Activated T-helper 2 cell treated with anti-CD3 and anti-CD28 coated beads, Interferon-gamma antibody, Interleukin-2, Interleukin-4, amounts not matched to agents 10 μg/mL and 5 μg/mL and 100 μg/mL, durations not matched to agents 14 hours and 24 hours and 36 hours (primary cell): ENCODE results near the gene ISY1. TPM values are rescaled to one million over a fixed set of nuclear protein-coding genes. Genes with fewer than 3 reads are reported as not detected.

Source experiments
- DNase-seq: peaks from one replicate; pipeline ENCODE4 v3.0.0; 2021; ENCODE audit warnings: low spot score
- H3K27ac Mint-ChIP-seq: one replicate; pipeline ENCODE4 v1.8.0; 2021; ENCODE audit warnings: mixed read lengths
- H3K27me3 Mint-ChIP-seq: one replicate; pipeline ENCODE4 v1.8.0; 2021; ENCODE audit warnings: low read depth, mixed read lengths
- H3K36me3 Mint-ChIP-seq: one replicate; pipeline ENCODE4 v1.8.0; 2021; ENCODE audit warnings: low read depth, mixed read lengths
- H3K4me1 Mint-ChIP-seq: one replicate; pipeline ENCODE4 v1.8.0; 2021; ENCODE audit warnings: low read depth, mixed read lengths
- H3K4me3 Mint-ChIP-seq: one replicate; pipeline ENCODE4 v1.8.0; 2021; ENCODE audit warnings: low read depth, mild to moderate bottlenecking, moderate library complexity, mixed read lengths
- H3K9me3 Mint-ChIP-seq: one replicate; pipeline ENCODE4 v1.8.0; 2021; ENCODE audit warnings: mixed read lengths
- intact Hi-C: fragments of 100-400 bp; cut with micrococcal nuclease; formaldehyde crosslinking; loops from one replicate; pipeline ENCODE4 v1.15.1; 2023
- total RNA-seq: library from RNA; stranded (reverse); gene quantifications from 2 replicates; pipeline ENCODE4 v1.2.3, GENCODE V29; 2022

Gene ISY1
- total RNA-seq, 1 donor from 2014 or later: 71.4 TPM

DNA sequence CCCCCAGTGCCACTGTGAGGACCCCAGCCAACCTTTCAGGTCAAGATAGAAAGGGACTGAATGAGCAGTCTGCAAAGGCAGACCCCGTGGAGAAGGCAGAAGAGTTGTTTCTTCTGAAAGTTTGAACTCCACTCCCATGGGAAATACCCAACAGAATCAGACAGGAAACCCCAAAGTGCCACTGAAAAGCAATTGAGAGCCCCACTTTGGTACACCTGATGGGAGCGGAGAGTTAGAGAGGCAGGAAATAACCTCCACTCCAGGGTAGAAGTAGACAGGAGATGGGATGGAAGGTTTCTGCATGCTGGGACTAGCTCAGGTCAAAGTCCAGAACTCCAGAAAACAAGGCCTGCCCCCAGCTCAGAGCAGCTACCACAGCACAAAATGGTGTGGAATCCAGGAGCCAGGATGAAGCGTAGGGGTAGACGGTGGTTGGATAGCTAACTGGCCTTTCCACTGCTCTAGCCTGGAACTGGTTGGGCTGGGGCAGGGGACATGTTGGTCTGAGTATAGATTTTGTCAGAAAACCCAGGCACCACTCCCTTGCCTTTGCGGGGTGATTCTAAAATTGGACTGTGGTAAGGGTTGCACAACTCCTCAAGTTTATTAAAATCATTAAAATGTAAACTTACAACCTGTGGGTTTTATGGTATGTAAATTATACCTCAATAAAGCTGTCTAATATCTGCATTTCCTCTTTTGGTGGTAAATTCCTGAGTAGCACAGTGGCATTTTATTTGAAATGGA lies 37.4 kb downstream of the ISY1 start:
- H3K4me3 Mint-ChIP-seq: no peak overlapping the region
- peaks cover 27% of the 10 kb centered on the region for H3K4me1 Mint-ChIP-seq
- intact Hi-C loops: loop anchor here (5.0 kb wide), 3 partner anchors 96 to 319 kb away; partner anchors contain the start of gene IFT122
- H3K27me3 Mint-ChIP-seq: no peaks in the 10 kb centered on the region
- peak overlapping the region; percentile 65 for H3K27ac Mint-ChIP-seq
- H3K9me3 Mint-ChIP-seq: no peaks in the 10 kb centered on the region
- no peak for DNase-seq
- peaks cover 28% of the 10 kb centered on the region for H3K36me3 Mint-ChIP-seq

DNA sequence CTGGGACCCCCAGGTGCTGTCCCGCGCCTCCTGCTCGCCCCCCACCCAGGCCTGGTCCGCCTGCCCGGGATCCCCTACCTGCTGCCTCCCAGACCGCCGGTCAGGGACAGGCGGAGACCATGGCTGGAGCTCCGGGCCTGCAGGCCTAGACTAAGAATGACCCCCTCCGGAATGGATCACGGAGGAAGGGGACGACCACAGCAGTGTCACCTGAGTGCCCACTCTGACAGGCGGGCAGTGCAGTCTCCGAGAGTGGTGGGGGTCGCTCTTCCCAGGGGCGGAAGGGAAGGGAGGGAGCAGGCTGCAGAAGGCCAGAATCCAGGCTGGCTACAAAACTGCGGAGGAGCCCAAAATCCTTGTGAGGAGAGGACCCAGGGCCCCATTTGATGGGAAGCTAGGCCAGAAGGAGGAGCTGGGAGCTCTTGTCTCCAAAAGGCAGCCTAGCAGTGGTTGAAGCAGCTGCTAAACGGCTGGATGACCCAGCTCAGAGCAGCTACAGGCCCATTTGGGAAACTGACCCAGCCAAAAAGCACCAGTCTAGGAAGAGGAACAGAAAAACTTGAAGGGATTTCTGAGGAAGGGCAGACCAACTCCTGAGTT lies 38.4 kb downstream of the ISY1 start:
- H3K27ac Mint-ChIP-seq: peak overlapping the region; percentile 65
- intact Hi-C loops: loop anchor here (5.0 kb wide), 3 partner anchors 95 to 320 kb away; partner anchors contain the start of gene IFT122
- peaks cover 38% of the 10 kb centered on the region for H3K36me3 Mint-ChIP-seq
- H3K4me1 Mint-ChIP-seq: peaks cover 37% of the 10 kb centered on the region
- peak overlapping the region; percentile 55 for H3K4me3 Mint-ChIP-seq
- H3K9me3 Mint-ChIP-seq: no peaks in the 10 kb centered on the region
- DNase-seq: no peak
- H3K27me3 Mint-ChIP-seq: no peaks in the 10 kb centered on the region

GRCh38 chr3:129121792-129122411 lies 39.0 kb downstream of the ISY1 start, which contains the start of gene RAB43:
RAB43 (minus strand) TSS chr3:129121804; CDS start chr3:129121489, 315 bp downstream.
- Mint-ChIP-seq H3K4me1 (peaks cover 43% of the 10 kb centered on the region), H3K36me3 (peaks cover 41% of the 10 kb centered on the region), H3K27ac (peak within 1 kb of the TSS; percentile 97), H3K4me3 (peak within 1 kb of the TSS; percentile 94), H3K27me3 (no peaks in the 10 kb centered on the region), H3K9me3 (no peaks in the 10 kb centered on the region)
- intact Hi-C loops: loop anchor here (2.0 to 5.0 kb wide), 4 partner anchors 61 to 320 kb away; partner anchors contain the start of genes CNBP and IFT122
- peak; percentile 80 for DNase-seq

DNA sequence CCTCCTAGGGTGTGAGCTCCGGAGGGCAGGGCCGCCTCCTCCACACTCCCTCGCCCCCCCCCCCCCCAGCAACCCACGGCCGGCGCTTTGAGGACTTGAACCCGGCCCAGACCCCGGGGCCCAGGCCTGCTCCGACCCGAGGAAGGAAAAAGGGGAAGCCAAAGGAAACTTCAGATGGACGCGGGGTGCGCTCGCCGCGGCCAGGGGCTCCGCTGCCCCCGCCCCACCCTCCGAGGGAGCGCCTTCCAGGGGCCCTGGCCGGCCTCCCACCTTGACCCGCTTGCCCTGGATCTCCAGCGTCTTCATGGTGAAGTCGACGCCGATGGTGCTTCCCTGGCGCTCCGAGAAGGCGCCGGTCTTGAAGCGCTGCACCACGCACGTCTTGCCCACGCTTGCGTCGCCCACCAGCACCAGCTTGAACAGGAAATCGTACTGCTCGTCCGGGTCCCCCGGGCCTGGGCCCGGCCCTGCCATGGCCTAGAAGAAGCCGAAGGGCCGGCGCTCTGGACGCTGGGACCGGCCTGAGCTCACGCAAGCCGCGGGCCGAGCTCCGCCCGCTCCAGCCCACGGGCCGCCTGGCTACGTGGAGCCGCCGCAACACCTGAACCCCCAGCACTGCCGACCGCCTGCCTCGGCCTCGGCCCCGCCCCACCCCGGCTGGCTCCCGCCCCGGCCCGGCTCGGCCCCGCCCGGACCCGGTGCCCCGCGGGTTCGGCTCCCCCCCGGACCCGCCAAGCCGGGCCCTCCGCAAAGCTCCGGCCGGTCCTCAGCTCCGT lies 39.7 kb downstream of the ISY1 start:
- intact Hi-C loops: loop anchor here (2.0 to 5.0 kb wide), 4 partner anchors 62 to 321 kb away; partner anchors contain the start of genes CNBP and IFT122
- DNase-seq: no peak
- Mint-ChIP-seq H3K36me3 (peaks cover 46% of the 10 kb centered on the region), H3K4me3 (peak overlapping the region; percentile 94), H3K4me1 (peaks cover 49% of the 10 kb centered on the region), H3K27ac (peak overlapping the region; percentile 97), H3K27me3 (no peaks in the 10 kb centered on the region), H3K9me3 (no peaks in the 10 kb centered on the region)

DNA sequence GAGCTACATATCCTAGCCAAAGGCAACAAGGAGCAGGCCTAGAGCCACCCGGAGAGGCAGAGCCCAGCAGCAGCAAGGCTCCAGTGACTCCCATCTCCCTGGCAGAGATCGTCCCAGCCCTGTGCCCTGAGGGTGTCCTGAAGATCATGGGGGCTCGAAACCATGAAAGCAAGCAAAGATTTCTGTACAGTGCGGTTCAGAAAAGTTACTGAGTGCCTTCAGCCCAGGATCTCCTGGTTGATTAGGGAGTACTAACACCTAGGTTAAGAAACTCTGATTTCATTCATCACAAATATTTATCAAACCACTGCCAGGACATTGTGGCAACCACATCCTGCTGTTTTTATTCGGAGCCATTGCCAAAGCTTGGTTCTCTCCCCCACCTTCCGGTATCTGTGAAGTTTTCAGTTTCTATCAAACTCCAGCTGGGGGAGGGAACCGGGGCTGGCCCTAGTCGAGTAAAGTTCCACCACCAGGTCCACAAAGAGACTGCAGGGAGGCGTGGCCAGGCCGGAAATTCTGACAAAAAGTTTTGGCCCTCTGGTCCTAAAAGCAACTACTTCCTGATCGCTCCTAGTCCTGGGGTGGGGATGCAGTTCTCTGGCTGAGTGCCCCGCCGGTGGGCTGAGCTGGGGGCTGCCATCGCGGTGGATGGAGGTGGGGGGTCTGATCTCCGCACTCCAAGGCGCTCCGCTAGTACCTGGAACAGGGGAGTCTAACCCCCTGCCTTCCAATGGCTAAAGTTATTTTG lies 40.4 kb downstream of the ISY1 start:
- Mint-ChIP-seq H3K27ac (peak overlapping the region; percentile 97), H3K4me1 (peaks cover 52% of the 10 kb centered on the region), H3K27me3 (no peaks in the 10 kb centered on the region), H3K4me3 (peak overlapping the region; percentile 94), H3K36me3 (peaks cover 45% of the 10 kb centered on the region), H3K9me3 (no peaks in the 10 kb centered on the region)
- intact Hi-C loops: loop anchor here (1.0 to 5.0 kb wide), 6 partner anchors 41 to 322 kb away; partner anchors contain the start of genes CNBP, COPG1, IFT122 and ISY1
- peak; percentile 93 for DNase-seq

- DNase-seq: peak; percentile 22
- Mint-ChIP-seq H3K4me3 (peak overlapping the region; percentile 94), H3K27ac (peak overlapping the region; percentile 97), H3K36me3 (peaks cover 49% of the 10 kb centered on the region), H3K27me3 (no peaks in the 10 kb centered on the region), H3K4me1 (peaks cover 57% of the 10 kb centered on the region), H3K9me3 (no peaks in the 10 kb centered on the region)
- intact Hi-C loops: loop anchor here (1.0 to 10.0 kb wide), 12 partner anchors 42 to 395 kb away; partner anchors contain the start of genes ACAD9, CNBP, COPG1 and IFT122
These were observed 41.3 kb downstream of the ISY1 start for GRCh38 chr3:129119365-129120100.

DNA sequence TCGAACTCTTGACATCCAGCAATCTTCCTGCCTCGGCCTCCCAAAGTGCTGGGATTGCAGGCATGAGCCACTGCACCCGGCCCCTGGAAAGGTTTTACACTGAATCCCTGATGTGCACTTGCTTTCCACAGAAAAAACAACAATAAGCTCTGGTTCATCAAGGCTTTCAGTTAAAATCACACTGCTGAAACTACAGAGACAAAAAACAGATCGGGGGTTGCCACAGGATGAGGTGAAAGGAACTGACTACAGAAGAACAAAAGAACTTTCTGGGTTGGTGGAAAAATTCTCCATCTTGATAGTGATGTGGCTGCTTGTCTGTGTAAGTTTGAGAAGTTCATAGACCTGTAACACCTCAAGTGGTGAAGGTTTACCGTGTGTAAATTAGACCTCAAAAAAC lies 42.1 kb downstream of the ISY1 start:
- Mint-ChIP-seq H3K4me3 (peak overlapping the region; percentile 94), H3K27ac (peak overlapping the region; percentile 97), H3K9me3 (no peaks in the 10 kb centered on the region), H3K4me1 (peaks cover 63% of the 10 kb centered on the region), H3K36me3 (peaks cover 57% of the 10 kb centered on the region), H3K27me3 (no peaks in the 10 kb centered on the region)
- intact Hi-C loops: loop anchor here (2.0 to 10.0 kb wide), 6 partner anchors 51 to 394 kb away; partner anchors contain the start of genes ACAD9 and RAB7A
- peak; percentile 49 for DNase-seq

DNA sequence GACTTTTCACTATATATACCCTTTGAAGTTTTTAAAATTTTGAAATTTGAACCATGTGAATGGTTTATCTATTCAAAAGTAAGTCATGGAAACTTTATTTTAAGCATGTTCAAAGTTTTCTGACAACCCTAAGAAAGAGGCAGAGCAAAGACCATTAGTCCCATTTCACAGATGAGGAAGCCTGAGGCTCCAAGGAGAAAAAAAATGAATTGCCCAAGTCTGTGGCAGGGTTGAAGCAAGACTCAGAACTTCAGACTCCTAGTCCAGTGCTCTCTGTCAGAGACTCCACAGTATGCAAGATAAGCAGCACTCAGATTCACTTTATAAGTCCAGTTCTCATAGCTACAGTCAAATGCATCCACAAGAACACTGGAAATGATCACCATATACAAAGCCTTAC lies 43.7 kb downstream of the ISY1 start:
- H3K4me3 Mint-ChIP-seq: peak overlapping the region; percentile 56

DNA sequence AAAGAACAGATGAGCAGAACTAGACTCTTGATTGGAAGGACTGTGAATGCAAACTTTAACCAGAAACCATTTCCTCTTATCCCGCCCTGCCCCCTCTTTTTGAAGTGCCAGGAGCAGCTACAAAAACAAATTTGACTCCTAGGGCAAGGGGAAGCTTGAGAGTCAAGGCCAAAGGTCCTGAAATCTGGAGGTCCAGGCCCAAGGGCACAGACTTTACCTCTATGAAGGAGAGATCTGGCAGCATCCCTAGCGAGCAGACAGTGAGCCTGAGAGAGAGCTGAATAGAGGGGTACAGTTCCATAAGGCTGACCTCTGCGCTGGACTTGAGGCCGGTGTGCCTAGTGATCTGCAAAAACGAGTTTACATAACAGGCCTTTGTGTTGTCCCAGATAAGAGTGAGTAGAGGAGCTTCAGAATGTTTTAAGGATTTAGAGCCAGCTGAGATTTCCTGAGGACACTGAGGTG lies 44.3 kb downstream of the ISY1 start:
- intact Hi-C loops: loop anchor here (5.0 to 10.0 kb wide), 5 partner anchors 49 to 392 kb away; partner anchors contain the start of genes ACAD9 and RAB7A
- Mint-ChIP-seq H3K9me3 (no peaks in the 10 kb centered on the region), H3K27me3 (no peaks in the 10 kb centered on the region), H3K4me3 (peak overlapping the region; percentile 69), H3K36me3 (peaks cover 72% of the 10 kb centered on the region), H3K27ac (peak overlapping the region; percentile 77), H3K4me1 (peaks cover 65% of the 10 kb centered on the region)
- no peak for DNase-seq

More for the DNA sequence above, 43.7 kb downstream of the ISY1 start:
- Mint-ChIP-seq H3K9me3 (no peaks in the 10 kb centered on the region), H3K36me3 (peaks cover 69% of the 10 kb centered on the region), H3K27ac (peak overlapping the region; percentile 97), H3K27me3 (no peaks in the 10 kb centered on the region), H3K4me1 (peaks cover 65% of the 10 kb centered on the region)
- intact Hi-C loops: loop anchor here (5.0 to 10.0 kb wide), 5 partner anchors 50 to 392 kb away; partner anchors contain the start of genes ACAD9 and RAB7A
- no peak for DNase-seq

GRCh38 chr3:129114455-129114854 lies 46.4 kb downstream of the ISY1 start:
- intact Hi-C loops: loop anchor here (10.0 kb wide), 1 partner anchor 390 kb away; the partner anchor contains the start of gene RAB7A
- peaks cover 77% of the 10 kb centered on the region for H3K36me3 Mint-ChIP-seq
- H3K4me1 Mint-ChIP-seq: peaks cover 68% of the 10 kb centered on the region
- H3K27ac Mint-ChIP-seq: peak overlapping the region; percentile 68
- H3K4me3 Mint-ChIP-seq: no peak overlapping the region
- H3K27me3 Mint-ChIP-seq: no peaks in the 10 kb centered on the region
- H3K9me3 Mint-ChIP-seq: no peaks in the 10 kb centered on the region
- no peak for DNase-seq
